ENCODE data around the gene APOL6. TPM values are rescaled to one million over a fixed set of nuclear protein-coding genes. Genes with fewer than 3 reads are reported as not detected.

Gene APOL6
- total and polyA plus RNA-seq, 9 of the 15 experiments (the other 6 are each of a cell fraction or from before 2014, with no cell fraction given), result 0.29 to 1.2 (median 0.70) TPM

DNA sequence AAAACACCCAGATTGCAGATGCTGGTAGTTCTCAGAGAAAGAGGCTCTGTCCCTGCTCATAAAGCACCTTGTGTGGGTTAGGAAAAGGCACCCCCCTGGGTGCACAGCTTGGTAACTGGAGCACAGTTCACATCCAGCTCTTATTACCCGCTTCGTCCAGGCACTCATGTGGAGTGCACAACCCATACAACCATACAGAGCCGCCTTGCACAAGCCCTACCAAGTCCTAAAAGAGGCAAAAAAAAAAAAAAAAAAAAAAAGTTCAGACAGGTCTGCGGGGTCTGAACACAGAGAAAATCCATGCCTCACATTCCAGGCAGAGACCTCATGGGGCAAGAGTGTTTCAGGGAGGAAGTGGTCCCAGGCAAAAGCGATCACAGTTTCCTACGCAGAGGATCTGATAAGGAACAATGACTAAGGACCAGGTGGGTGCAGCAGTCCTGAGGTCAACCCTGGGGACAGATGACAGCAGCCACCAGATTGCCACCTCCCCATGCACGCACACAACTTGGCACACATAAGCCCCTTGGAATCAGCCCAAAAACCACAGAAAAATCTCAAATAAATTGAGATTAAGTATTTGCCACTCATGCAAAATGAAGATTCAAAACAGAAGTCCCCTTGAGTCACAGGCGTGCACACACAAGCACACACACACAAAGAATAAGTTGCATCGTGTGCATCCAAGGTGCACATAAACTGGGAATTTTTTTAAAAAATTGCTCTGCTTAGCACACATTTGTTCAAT lies 43.5 kb upstream of the APOL6 start (continued):
- TF ChIP-seq, protein P1, sequence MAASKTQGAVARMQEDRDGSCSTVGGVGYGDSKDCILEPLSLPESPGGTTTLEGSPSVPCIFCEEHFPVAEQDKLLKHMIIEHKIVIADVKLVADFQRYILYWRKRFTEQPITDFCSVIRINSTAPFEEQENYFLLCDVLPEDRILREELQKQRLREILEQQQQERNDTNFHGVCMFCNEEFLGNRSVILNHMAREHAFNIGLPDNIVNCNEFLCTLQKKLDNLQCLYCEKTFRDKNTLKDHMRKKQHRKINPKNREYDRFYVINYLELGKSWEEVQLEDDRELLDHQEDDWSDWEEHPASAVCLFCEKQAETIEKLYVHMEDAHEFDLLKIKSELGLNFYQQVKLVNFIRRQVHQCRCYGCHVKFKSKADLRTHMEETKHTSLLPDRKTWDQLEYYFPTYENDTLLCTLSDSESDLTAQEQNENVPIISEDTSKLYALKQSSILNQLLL (CRISPR knock-in tag; IDR thresholded peaks at IDR 0.05; ENCODE audit: borderline replicate concordance), result no peak
- TF ChIP-seq, protein P2, sequence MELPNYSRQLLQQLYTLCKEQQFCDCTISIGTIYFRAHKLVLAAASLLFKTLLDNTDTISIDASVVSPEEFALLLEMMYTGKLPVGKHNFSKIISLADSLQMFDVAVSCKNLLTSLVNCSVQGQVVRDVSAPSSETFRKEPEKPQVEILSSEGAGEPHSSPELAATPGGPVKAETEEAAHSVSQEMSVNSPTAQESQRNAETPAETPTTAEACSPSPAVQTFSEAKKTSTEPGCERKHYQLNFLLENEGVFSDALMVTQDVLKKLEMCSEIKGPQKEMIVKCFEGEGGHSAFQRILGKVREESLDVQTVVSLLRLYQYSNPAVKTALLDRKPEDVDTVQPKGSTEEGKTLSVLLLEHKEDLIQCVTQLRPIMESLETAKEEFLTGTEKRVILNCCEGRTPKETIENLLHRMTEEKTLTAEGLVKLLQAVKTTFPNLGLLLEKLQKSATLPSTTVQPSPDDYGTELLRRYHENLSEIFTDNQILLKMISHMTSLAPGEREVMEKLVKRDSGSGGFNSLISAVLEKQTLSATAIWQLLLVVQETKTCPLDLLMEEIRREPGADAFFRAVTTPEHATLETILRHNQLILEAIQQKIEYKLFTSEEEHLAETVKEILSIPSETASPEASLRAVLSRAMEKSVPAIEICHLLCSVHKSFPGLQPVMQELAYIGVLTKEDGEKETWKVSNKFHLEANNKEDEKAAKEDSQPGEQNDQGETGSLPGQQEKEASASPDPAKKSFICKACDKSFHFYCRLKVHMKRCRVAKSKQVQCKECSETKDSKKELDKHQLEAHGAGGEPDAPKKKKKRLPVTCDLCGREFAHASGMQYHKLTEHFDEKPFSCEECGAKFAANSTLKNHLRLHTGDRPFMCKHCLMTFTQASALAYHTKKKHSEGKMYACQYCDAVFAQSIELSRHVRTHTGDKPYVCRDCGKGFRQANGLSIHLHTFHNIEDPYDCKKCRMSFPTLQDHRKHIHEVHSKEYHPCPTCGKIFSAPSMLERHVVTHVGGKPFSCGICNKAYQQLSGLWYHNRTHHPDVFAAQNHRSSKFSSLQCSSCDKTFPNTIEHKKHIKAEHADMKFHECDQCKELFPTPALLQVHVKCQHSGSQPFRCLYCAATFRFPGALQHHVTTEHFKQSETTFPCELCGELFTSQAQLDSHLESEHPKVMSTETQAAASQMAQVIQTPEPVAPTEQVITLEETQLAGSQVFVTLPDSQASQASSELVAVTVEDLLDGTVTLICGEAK (IDR thresholded peaks at IDR 0.05), result no peak
- TF ChIP-seq, protein P2 (CRISPR knock-in tag; IDR thresholded peaks at IDR 0.05), result no peak
- TF ChIP-seq SMARCA4 (IDR thresholded peaks at IDR 0.05) (peak; percentile 47; the same call in 1 of the 2 replicates), ZNF124 (CRISPR knock-in tag; IDR thresholded peaks at IDR 0.05) (no peak), RFX5 (IDR thresholded peaks at IDR 0.05; ENCODE audit: low read depth, low read length) (no peak), ETV6 (IDR thresholded peaks at IDR 0.05; ENCODE audit: borderline replicate concordance in 1 of 2, low read depth in 2 of 2, low read length in 1 of 2) (no peak), ETV6 (CRISPR knock-in tag; IDR thresholded peaks at IDR 0.05; ENCODE audit: borderline replicate concordance) (no peak), DPF2 (IDR thresholded peaks at IDR 0.05) (peak; percentile 40; the same call in 1 of the 2 replicates), ZNF76 (CRISPR knock-in tag; IDR thresholded peaks at IDR 0.05; ENCODE audit: borderline replicate concordance) (no peak), HLTF (IDR thresholded peaks at IDR 0.05) (no peak), DNMT1 (IDR thresholded peaks at IDR 0.05) (no peak), CHD4 (IDR thresholded peaks at IDR 0.05; ENCODE audit: insufficient read depth, insufficient replicate concordance, low read depth, low read length, poor library complexity, severe bottlenecking) (no peak), DACH1 (IDR thresholded peaks at IDR 0.05; ENCODE audit: partially characterized antibody) (no peak), FOXJ3 (CRISPR knock-in tag; IDR thresholded peaks at IDR 0.05) (no peak)
- TF ChIP-seq, protein P3, sequence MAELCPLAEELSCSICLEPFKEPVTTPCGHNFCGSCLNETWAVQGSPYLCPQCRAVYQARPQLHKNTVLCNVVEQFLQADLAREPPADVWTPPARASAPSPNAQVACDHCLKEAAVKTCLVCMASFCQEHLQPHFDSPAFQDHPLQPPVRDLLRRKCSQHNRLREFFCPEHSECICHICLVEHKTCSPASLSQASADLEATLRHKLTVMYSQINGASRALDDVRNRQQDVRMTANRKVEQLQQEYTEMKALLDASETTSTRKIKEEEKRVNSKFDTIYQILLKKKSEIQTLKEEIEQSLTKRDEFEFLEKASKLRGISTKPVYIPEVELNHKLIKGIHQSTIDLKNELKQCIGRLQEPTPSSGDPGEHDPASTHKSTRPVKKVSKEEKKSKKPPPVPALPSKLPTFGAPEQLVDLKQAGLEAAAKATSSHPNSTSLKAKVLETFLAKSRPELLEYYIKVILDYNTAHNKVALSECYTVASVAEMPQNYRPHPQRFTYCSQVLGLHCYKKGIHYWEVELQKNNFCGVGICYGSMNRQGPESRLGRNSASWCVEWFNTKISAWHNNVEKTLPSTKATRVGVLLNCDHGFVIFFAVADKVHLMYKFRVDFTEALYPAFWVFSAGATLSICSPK (IDR thresholded peaks at IDR 0.05; ENCODE audit: borderline replicate concordance), result no peak
